NT2/D1 (cell line): Measurements from ENCODE around the gene KLHDC7A.

Source experiments
- DNase-seq: peaks from one replicate; pipeline ENCODE4 v3.0.0-alpha.2; 2011; ENCODE audit warnings: low read depth, low spot score
- H3K27me3 ChIP-seq: 2 replicates; pipeline ENCODE4 v1.6.0; 2011; ENCODE audit warnings: mild to moderate bottlenecking; ENCODE audit not compliant: insufficient read length, insufficient read depth
- H3K36me3 ChIP-seq: 2 replicates; pipeline ENCODE4 v1.6.1; 2011; ENCODE audit warnings: mild to moderate bottlenecking, low read length, mixed read lengths; ENCODE audit not compliant: insufficient read depth, insufficient read length
- H3K4me1 ChIP-seq: 2 replicates; pipeline ENCODE4 v1.5.1; 2011; ENCODE audit not compliant: insufficient read depth, insufficient read length
- H3K4me3 ChIP-seq: 2 replicates; pipeline ENCODE4 v1.5.1; 2011; ENCODE audit warnings: low read depth; ENCODE audit not compliant: insufficient read length
- H3K9ac ChIP-seq: 2 replicates; pipeline ENCODE4 v1.6.0; 2011; ENCODE audit warnings: low read depth; ENCODE audit not compliant: insufficient read length
- H3K9me3 ChIP-seq: 2 replicates; pipeline ENCODE4 v1.5.1; 2011; ENCODE audit warnings: mild to moderate bottlenecking, low read length; ENCODE audit not compliant: insufficient read depth
- SUZ12 ChIP-seq: IDR thresholded peaks from 2 replicates; pipeline ENCODE4 v1.6.1; 2011; ENCODE audit not compliant: insufficient read length, insufficient read depth; ENCODE audit errors: extremely low read depth
- YY1 ChIP-seq: IDR thresholded peaks from 2 replicates; pipeline ENCODE4 v1.6.1; 2011; ENCODE audit not compliant: insufficient read length, insufficient read depth
- ZNF274 ChIP-seq: IDR thresholded peaks from 2 replicates; pipeline ENCODE4 v1.6.1; 2011; ENCODE audit warnings: mild to moderate bottlenecking, low read depth, low read length

Gene KLHDC7A

DNA sequence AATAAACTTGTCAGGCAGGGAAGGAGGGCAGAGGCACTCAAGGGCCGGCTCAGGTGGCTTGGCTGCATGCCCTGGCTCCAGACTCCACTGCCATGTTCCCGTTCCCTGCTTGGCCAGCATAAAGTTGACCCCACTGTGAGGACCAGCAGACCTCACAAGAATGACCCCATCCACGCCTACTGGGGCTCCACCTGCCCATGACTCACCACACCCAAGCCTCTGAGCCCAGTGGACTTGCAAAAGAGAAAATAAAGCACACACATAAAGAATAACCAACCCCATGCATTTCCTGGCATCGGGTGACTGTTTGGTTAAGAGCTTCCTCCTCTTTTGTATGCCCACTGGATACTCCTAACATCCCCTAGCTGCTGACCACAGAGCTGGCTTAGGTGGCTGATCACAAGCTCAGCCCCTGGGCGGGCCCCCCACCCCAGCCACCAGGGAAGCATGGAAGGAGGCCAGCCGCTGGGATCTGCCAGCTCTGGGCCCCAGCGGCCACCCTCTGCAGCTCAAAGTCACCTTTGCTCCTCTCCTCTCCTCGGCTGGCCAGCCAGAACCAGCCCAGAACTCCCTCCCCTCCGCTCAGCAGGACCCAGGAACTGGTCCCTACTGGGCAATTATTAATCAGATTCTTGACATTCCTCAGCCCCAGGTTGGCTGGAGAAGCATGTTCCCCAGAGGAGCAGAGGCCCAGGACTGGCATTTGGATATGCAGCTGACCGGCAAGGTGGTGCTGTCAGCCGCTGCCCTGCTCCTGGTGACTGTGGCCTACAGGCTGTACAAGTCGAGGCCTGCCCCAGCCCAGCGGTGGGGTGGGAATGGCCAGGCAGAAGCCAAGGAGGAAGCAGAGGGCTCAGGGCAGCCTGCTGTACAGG is at the start of gene KLHDC7A:
Gene KLHDC7A (plus strand): TSS at position 616 of the 875 bp plus-strand sequence. CDS start 52 bp downstream, at position 668.
- peak within 1 kb of the TSS; percentile 25 for H3K4me3 ChIP-seq
- peak; percentile 68 for DNase-seq
- H3K36me3 ChIP-seq, result peaks cover 4% of the 10 kb centered on the region
- peak within 1 kb of the TSS; percentile 56 for H3K9ac ChIP-seq
- H3K4me1 ChIP-seq, result peaks cover 18% of the 10 kb centered on the region
- TF ChIP-seq SUZ12 (no peak), YY1 (no peak), ZNF274 (no peak)
- no peaks in the 10 kb centered on the region for H3K27me3 ChIP-seq
- no peaks in the 10 kb centered on the region; the same call in 1 of the 2 replicates for H3K9me3 ChIP-seq

DNA sequence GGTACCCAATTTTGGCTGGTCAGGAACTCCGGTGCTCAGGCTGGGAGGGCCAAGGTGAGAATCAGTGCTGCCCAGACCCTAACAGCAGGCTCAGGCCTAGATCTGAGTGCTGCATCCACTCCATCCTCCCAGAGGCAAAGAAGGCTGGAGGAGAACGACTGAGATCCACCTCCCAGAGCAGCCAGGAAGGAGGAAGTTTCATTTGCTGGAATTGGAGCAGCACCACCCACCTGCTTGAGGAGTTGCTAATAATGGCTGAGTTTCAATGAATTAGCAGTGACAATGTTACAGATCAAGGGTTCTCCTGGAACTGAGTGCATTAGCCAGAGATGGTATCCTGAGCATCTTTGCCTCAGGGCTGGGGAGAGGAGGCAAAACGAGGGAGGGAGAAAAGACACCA is 46.7 kb upstream of the KLHDC7A start:
- H3K4me1 ChIP-seq, result peaks cover 6% of the 10 kb centered on the region
- TF ChIP-seq SUZ12, result no peak
- TF ChIP-seq ZNF274, result no peak
- no peak for TF ChIP-seq YY1
- no peak for DNase-seq
- H3K36me3 ChIP-seq, result no peaks in the 10 kb centered on the region
- H3K27me3 ChIP-seq, result no peaks in the 10 kb centered on the region
- no peak overlapping the region for H3K4me3 ChIP-seq
- no peak overlapping the region for H3K9ac ChIP-seq
- no peaks in the 10 kb centered on the region for H3K9me3 ChIP-seq

DNA sequence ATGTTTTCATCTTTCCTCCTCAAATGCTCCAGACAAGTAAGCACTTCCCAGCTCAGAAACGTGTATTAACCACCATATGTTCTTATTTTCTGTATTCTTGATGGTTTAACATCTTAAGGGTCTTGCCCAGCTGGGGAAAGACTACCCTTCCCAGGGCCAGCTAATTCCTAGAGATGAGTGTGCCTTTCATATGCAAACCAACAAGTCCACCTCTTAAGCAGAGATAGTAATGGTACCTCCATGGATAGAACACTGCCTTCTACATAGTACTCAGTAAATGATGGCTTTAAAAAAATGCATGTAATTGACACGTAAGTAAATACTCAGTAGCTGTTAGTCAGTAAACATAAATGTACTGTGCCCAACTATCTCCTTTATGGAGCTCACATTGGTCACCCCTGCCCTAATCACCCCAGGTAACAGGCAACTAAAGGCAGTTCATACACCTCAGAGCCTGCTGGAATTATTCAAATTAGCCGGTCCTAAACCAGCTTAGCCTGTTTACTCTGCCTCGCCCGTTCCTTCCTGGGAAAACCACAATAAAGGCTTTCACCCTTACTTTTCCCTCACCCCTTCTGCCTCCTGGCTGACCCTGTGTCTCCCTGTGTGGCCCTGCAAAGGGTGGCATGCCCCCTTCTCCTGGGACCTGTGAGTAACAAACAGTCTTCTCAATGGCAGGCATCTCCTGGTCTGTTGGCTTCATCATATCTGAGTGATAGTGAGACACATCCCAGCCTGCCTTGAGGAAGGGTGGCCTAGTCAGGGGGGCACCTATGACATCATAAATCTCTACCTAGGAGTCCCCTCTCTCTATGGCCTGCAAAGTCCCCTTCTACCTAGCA is 40.1 kb upstream of the KLHDC7A start:
- Histone ChIP-seq H3K9me3 (no peaks in the 10 kb centered on the region), H3K9ac (no peak overlapping the region), H3K27me3 (no peaks in the 10 kb centered on the region), H3K4me1 (no peaks in the 10 kb centered on the region), H3K36me3 (no peaks in the 10 kb centered on the region), H3K4me3 (no peak overlapping the region)
- no peak for DNase-seq
- TF ChIP-seq ZNF274 (no peak), YY1 (no peak), SUZ12 (no peak)

DNA sequence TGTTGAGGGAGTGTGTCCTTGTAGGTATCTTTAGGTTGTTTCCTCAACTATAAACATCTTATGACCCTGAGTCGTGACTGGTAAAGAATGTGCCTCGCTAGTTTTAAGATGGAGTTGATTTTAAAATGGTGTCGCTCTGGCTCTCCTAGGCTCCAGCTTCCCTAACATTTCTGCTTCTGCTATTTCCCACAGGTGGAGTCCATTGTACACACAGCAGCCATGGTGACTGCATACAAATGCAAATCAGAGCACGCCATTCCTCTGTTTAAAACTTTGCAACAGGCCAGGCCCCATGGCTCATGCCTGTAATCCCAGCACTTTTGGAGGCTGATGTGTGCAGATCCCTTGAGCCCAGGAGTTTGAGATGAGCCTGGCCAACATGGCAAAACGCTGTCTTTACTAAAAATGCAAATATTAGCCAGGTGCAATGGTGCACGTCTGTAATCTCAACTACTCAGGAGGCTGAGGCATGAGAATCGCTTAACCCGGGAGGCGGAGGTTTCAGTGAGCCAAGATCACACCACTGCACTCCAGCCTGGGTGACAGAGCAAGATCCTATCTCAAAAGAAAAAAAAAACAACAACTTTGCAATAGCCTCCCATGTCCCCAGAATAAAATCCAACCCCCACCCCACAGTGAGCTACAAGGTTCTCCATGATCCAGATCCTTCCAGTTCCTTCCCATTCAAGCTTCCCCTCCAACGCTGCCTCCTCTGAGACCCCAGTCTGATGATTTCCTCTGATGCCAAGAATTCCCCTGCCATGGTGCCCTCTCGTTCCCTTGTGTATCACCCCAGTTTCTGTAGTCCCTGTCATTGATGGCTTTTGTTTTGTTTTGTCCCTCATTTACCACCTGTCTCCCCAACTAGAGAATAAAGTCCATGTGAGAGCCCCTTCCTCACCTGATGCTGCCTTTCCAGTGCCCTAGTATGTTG is 36.9 kb upstream of the KLHDC7A start:
- Histone ChIP-seq H3K27me3 (no peaks in the 10 kb centered on the region), H3K4me1 (peaks cover 7% of the 10 kb centered on the region), H3K36me3 (no peaks in the 10 kb centered on the region), H3K9ac (no peak overlapping the region), H3K9me3 (0 out of 2 replicates have a peak, but pooled peaks cover 3% of the 10 kb centered on the region), H3K4me3 (no peak overlapping the region)
- TF ChIP-seq YY1 (no peak), SUZ12 (no peak), ZNF274 (no peak)
- no peak for DNase-seq

- Histone ChIP-seq H3K4me3 (no peak overlapping the region), H3K9me3 (0 out of 2 replicates have a peak, but pooled peaks cover 3% of the 10 kb centered on the region), H3K4me1 (peaks cover 7% of the 10 kb centered on the region), H3K36me3 (no peaks in the 10 kb centered on the region), H3K9ac (no peak overlapping the region), H3K27me3 (no peaks in the 10 kb centered on the region)
- DNase-seq, result no peak
- TF ChIP-seq YY1, result no peak
These were observed 36.2 kb upstream of the KLHDC7A start for GRCh38 chr1:18444563-18444962.

DNA sequence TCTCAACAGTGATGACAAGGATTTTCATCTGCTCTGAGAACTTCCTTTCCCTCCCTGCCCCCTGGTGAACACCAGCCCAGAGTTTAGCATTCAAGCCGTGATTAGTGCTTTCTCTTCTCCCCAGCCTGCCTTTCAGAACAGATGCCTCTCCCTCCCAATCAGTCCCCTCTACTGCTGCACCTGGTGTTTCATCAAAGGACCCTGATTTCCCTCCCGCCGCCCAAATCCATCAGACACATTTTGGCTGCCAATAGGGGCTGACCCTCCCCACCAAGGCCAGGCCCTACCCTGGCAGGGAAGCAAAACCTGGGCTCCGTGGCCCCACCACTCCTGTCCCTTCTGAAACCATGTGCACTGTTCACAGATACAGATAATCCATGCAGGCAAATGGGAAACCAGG is 34.0 kb upstream of the KLHDC7A start:
- no peak overlapping the region for H3K4me3 ChIP-seq
- no peaks in the 10 kb centered on the region for H3K27me3 ChIP-seq
- DNase-seq, result no peak
- TF ChIP-seq SUZ12 (no peak), YY1 (no peak), ZNF274 (no peak)
- H3K36me3 ChIP-seq, result no peaks in the 10 kb centered on the region
- H3K9ac ChIP-seq, result no peak overlapping the region
- H3K4me1 ChIP-seq, result peaks cover 7% of the 10 kb centered on the region
- H3K9me3 ChIP-seq, result 0 out of 2 replicates have a peak, but pooled peaks cover 3% of the 10 kb centered on the region
